Pancreas (tissue), 10 donors: ENCODE data around the gene ZSWIM1. TPM values are rescaled to one million over a fixed set of nuclear protein-coding genes. Genes with fewer than 3 reads are reported as not detected.
"Not testable (repeated sequence)": the region's sequence is repeated elsewhere in the genome, so short reads cannot be mapped to it uniquely, and the experiment has no call there.

Experiments used
- ATAC-seq, 4 donors: fragments of 200-7000 bp; cut with Tn5 transposase; one replicate each; pipeline versions ENCODE4 v1.8.0 to v1.9.1; 2020; ENCODE audit warnings: mild to moderate bottlenecking in 4 of 4, moderate library complexity in 4 of 4
- DNase-seq, 6 donors: peaks; one replicate each; pipeline ENCODE4 v3.0.0-alpha.2; 2020
- FAIRE-seq: peaks from 2 replicates; lab custom pipeline; 2012; peaks lifted over from hg19 to GRCh38; lab: Jason Lieb, UNC
- H3K27ac ChIP-seq, 4 donors: fragments of 200-600 bp; sonication (generic); 1 replicate in 3 of 4; 2 replicates in 1 of 4; pipeline versions ENCODE4 v1.5.0 to v1.8.0; 2020
- H3K27me3 ChIP-seq, 4 donors: fragments of 200-600 bp; one replicate each; pipeline ENCODE4 v1.8.0; 2021
- H3K36me3 ChIP-seq, 3 donors: fragments of 200-600 bp; sonication (generic) in 1 of 3; one replicate each; pipeline versions ENCODE4 v1.5.0 to v1.8.0; 2020 to 2021
- H3K4me1 ChIP-seq, 3 donors: fragments of 200-600 bp; one replicate each; pipeline ENCODE4 v1.8.0; 2021
- H3K4me3 ChIP-seq, 4 donors: fragments of 200-600 bp; sonication (generic) in 2 of 4; one replicate each; pipeline versions ENCODE4 v1.5.0 to v1.8.0; 2020 to 2021
- H3K9me3 ChIP-seq, 4 donors: fragments of 200-600 bp; one replicate each; pipeline ENCODE4 v1.8.0; 2021
- CTCF ChIP-seq, 4 donors: fragments of 200-600 bp; sonication (generic) in 3 of 4; IDR thresholded peaks; one replicate each; pipeline versions ENCODE4 v1.5.0 to v1.8.0; 2021; ENCODE audit warnings: antibody characterized with exemption in 4 of 4
- WGBS, 2 donors: extraction: QIAGEN DNeasy Blood & Tissue Kit; methylation state at CpG; one replicate each; pipeline ENCODE4 v1.1.7; 2013; 5-methylcytosine and 5-hydroxymethylcytosine counted together
- intact Hi-C, 3 donors: fragments of 100-400 bp; cut with DNase I; formaldehyde crosslinking; loops; one replicate each; pipeline versions ENCODE4 v1.11.1 to v1.14.2; 2022
- polyA plus RNA-seq, 2 donors: library from polyadenylated mRNA; stranded (reverse); fragments of 200-250 nt; gene quantifications; one replicate each; pipeline ENCODE4 v1.2.3, GENCODE V29; 2013
- total RNA-seq, 6 donors: library from RNA; stranded (reverse); fragmentation: NEBNext Ultra II Directional in 4 of 6; extraction: Animal tissue kit (Norgen Biotek cat#: 25700) in 4 of 6; gene quantifications; one replicate each; pipeline versions ENCODE4 v1.2.1 to v1.2.4, GENCODE V29; 2021 to 2023
- donor health status: healthy with polysubstance abuse.
- donor health status: DM: no; HTN: no; CAD: no; lungs with moderate emphysema.
- donor health status: DM: no; HTN: no; CAD: no.
- donor health status: control.
- donor health status: control.
- donor health status: Bipolar disorder and iron deficiency.
- donor health status: DM: yes; HTN: yes; CAD: no.
- donor health status: DM: no; HTN: no; CAD: no.
- donor health status: DM: no; HTN: no; CAD: no.
- donor health status: DM: yes; HTN: yes; CAD: no.

Gene ZSWIM1
- total and polyA plus RNA-seq, 8 donors, result 2.4 to 6.0 (median 3.3) TPM

GRCh38 chr20:45867136-45867818, 13.8 kb upstream of the ZSWIM1 start:
- ATAC-seq (peak in 1 of 4 donors; percentile 48), FAIRE-seq (no peak), DNase-seq (no peak)
- Histone ChIP-seq H3K27ac (no peak overlapping the region), H3K4me3 (no peak overlapping the region), H3K36me3 (no peaks in the 10 kb centered on the region), H3K27me3 (no peaks in the 10 kb centered on the region), H3K4me1 (no peaks in the 10 kb centered on the region), H3K9me3 (no peaks in the 10 kb centered on the region)
- TF ChIP-seq CTCF (IDR thresholded peaks at IDR 0.05), result no peak
- intact Hi-C loops, result no loop called here
- WGBS, 2 donors, result 63% methylated on average over 6 of the region's 6 CpGs

GRCh38 chr20:45867819-45868176, 13.2 kb upstream of the ZSWIM1 start:
- intact Hi-C loops, result no loop called here
- Histone ChIP-seq H3K9me3 (no peaks in the 10 kb centered on the region), H3K36me3 (no peaks in the 10 kb centered on the region), H3K4me1 (no peaks in the 10 kb centered on the region), H3K27me3 (no peaks in the 10 kb centered on the region), H3K4me3 (no peak overlapping the region), H3K27ac (no peak overlapping the region)
- DNase-seq (no peak), ATAC-seq (no peak), FAIRE-seq (no peak)
- no peak for TF ChIP-seq CTCF (IDR thresholded peaks at IDR 0.05)

GRCh38 chr20:45872626-45873025, 8.4 kb upstream of the ZSWIM1 start:
- no peak overlapping the region for H3K4me3 ChIP-seq
- WGBS, 2 donors, result 90 to 93% methylated on average over 4 of the region's 4 CpGs
- intact Hi-C loops, result no loop called here
- DNase-seq, result no peak
- H3K27ac ChIP-seq, result no peak overlapping the region
- H3K4me1 ChIP-seq, result no peaks in the 10 kb centered on the region
- no peaks in the 10 kb centered on the region for H3K9me3 ChIP-seq
- no peak for ATAC-seq
- peaks cover 0 to 6% (median 0%) of the 10 kb centered on the region in 3 donors for H3K36me3 ChIP-seq
- no peaks in the 10 kb centered on the region for H3K27me3 ChIP-seq
- TF ChIP-seq CTCF (IDR thresholded peaks at IDR 0.05), result no peak
- FAIRE-seq, result no peak

GRCh38 chr20:45873409-45874103, 7.5 kb upstream of the ZSWIM1 start:
- H3K36me3 ChIP-seq, result peaks cover 0 to 15% (median 0%) of the 10 kb centered on the region in 3 donors
- H3K9me3 ChIP-seq, result no peaks in the 10 kb centered on the region
- FAIRE-seq (no peak), DNase-seq (no peak), ATAC-seq (no peak)
- no peak overlapping the region for H3K4me3 ChIP-seq
- H3K27me3 ChIP-seq, result no peaks in the 10 kb centered on the region
- H3K4me1 ChIP-seq, result no peaks in the 10 kb centered on the region
- intact Hi-C loops, result no loop called here
- no peak for TF ChIP-seq CTCF (IDR thresholded peaks at IDR 0.05)
- no peak overlapping the region for H3K27ac ChIP-seq
- 15 to 21% methylated on average over 1 of the region's 1 CpG for WGBS, 2 donors

- H3K27ac ChIP-seq, H3K9me3 ChIP-seq, H3K4me1 ChIP-seq, FAIRE-seq, ATAC-seq, DNase-seq, intact Hi-C loops, H3K27me3 ChIP-seq, H3K4me3 ChIP-seq: not testable (repeated sequence)
- WGBS, 2 donors, result 91 to 95% methylated on average over 10 of the region's 10 CpGs
- H3K36me3 ChIP-seq, result peaks cover 0 to 16% (median 0%) of the 10 kb centered on the region in 3 donors
These were observed 6.9 kb upstream of the ZSWIM1 start for GRCh38 chr20:45874104-45874481.
